Hepatocyte (in vitro differentiated cells): Measurements from ENCODE around the gene DBH. TPM values are rescaled to one million over a fixed set of nuclear protein-coding genes. Genes with fewer than 3 reads are reported as not detected.
"Not testable (repeated sequence)": the region's sequence is repeated elsewhere in the genome, so short reads cannot be mapped to it uniquely, and the experiment has no call there.

Experiments used
- DNase-seq: peaks from one replicate; pipeline ENCODE4 v3.0.0-alpha.2; 2016; ENCODE audit warnings: low spot score
- H2AFZ ChIP-seq: fragments of 200-600 bp; sonication (generic); 2 replicates; pipeline ENCODE4 v1.6.0; 2016; ENCODE audit warnings: antibody characterized with exemption, mild to moderate bottlenecking
- H3K27ac ChIP-seq: fragments of 200-600 bp; sonication (generic); 2 replicates; pipeline ENCODE4 v1.5.1; 2016; ENCODE audit warnings: mild to moderate bottlenecking
- H3K27me3 ChIP-seq: fragments of 200-600 bp; sonication (generic); 2 replicates; pipeline ENCODE4 v1.6.1; 2016
- H3K36me3 ChIP-seq: fragments of 200-600 bp; sonication (generic); replicated peaks from 2 replicates; pipeline ENCODE4 v1.5.1; 2016; ENCODE audit warnings: low read depth; ENCODE audit not compliant: insufficient read depth
- H3K4me1 ChIP-seq: fragments of 200-600 bp; sonication (generic); 2 replicates; pipeline ENCODE4 v1.5.1; 2016; ENCODE audit warnings: mild to moderate bottlenecking, moderate library complexity; ENCODE audit not compliant: insufficient read depth
- H3K4me2 ChIP-seq: fragments of 200-600 bp; sonication (generic); 2 replicates; pipeline ENCODE4 v1.6.0; 2016
- H3K4me3 ChIP-seq: fragments of 200-600 bp; sonication (generic); 2 replicates; pipeline ENCODE4 v1.5.1; 2016; ENCODE audit warnings: mild to moderate bottlenecking
- H3K79me2 ChIP-seq: fragments of 200-600 bp; sonication (generic); 2 replicates; pipeline ENCODE4 v1.6.0; 2017; ENCODE audit warnings: mild to moderate bottlenecking
- H3K9me2 ChIP-seq: fragments of 200-600 bp; sonication (generic); replicated peaks from 2 replicates; pipeline ENCODE4 v1.6.0; 2017; ENCODE audit warnings: mild to moderate bottlenecking; ENCODE audit not compliant: insufficient read depth
- H3K9me3 ChIP-seq: fragments of 200-600 bp; sonication (generic); 2 replicates; pipeline ENCODE4 v1.5.1; 2016; ENCODE audit warnings: low read depth, mild to moderate bottlenecking
- H4K20me1 ChIP-seq: fragments of 200-600 bp; sonication (generic); 2 replicates; pipeline ENCODE4 v1.6.0; 2016; ENCODE audit warnings: mild to moderate bottlenecking; ENCODE audit not compliant: insufficient read depth, poor library complexity, severe bottlenecking
- EZH2 ChIP-seq: fragments of 200-600 bp; sonication (generic); IDR thresholded peaks from 2 replicates; pipeline ENCODE4 v1.6.1; 2016; ENCODE audit warnings: antibody characterized with exemption, mild to moderate bottlenecking, borderline replicate concordance
- EZH2phosphoT487 ChIP-seq: fragments of 200-600 bp; sonication (generic); IDR thresholded peaks from one replicate; pipeline ENCODE4 v1.6.1; 2018; ENCODE audit warnings: antibody characterized with exemption, mild to moderate bottlenecking, low read depth, moderate library complexity; ENCODE audit not compliant: unreplicated experiment, severe bottlenecking
- WGBS: methylation state at CpG from one replicate; pipeline ENCODE4 v1.1.6; 2016; ENCODE audit warnings: low lambda C conversion rate; ENCODE audit errors: missing lambda C conversion rate; 5-methylcytosine and 5-hydroxymethylcytosine counted together
- polyA plus RNA-seq: library from polyadenylated mRNA; unstranded; fragments of >200 nt; fragmentation: Nextera tagmentation; extraction: Ambion mirVana; gene quantifications from 2 replicates; pipeline ENCODE4 v1.2.1, GENCODE V29; 2016
- total RNA-seq: library from RNA; depleted of rRNA; stranded (reverse); fragments of >200 nt; gene quantifications from 2 replicates; pipeline ENCODE4 v1.2.3, GENCODE V29; 2014
- TF ChIP-seq, protein P1 (sequence below): fragments of 200-600 bp; sonication (generic); IDR thresholded peaks from 2 replicates; pipeline ENCODE4 v1.5.1; 2016; ENCODE audit warnings: antibody characterized with exemption, mild to moderate bottlenecking; ENCODE audit not compliant: poor library complexity

The DBH gene
- total and polyA plus RNA-seq, 2 experiments from 2014 or later = 0.44 TPM; not detected in 1

DNA sequence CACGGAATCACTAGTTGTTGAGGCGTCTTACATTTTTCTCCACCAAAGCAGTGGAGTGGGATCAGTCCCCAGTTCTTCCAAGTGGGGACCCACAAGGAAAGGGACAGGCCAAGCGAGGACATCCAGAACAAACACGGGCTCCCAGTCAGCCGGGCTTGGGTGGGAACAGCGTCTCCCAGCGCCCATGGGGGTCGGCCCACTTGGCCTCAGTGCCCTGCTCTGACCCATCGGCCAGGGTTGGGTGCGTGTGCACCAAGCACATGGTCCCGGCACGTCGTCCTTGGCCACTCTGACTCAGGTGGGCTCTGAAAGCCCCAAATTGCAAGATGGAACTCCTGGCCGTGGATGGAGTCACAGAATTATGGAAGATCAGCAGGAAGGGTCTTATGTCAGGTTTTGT is 37.9 kb downstream of the DBH start:
- no peak overlapping the region for H3K4me3 ChIP-seq
- TF ChIP-seq EZH2 = no peak
- TF ChIP-seq EZH2phosphoT487 = no peak
- TF ChIP-seq, protein P1, sequence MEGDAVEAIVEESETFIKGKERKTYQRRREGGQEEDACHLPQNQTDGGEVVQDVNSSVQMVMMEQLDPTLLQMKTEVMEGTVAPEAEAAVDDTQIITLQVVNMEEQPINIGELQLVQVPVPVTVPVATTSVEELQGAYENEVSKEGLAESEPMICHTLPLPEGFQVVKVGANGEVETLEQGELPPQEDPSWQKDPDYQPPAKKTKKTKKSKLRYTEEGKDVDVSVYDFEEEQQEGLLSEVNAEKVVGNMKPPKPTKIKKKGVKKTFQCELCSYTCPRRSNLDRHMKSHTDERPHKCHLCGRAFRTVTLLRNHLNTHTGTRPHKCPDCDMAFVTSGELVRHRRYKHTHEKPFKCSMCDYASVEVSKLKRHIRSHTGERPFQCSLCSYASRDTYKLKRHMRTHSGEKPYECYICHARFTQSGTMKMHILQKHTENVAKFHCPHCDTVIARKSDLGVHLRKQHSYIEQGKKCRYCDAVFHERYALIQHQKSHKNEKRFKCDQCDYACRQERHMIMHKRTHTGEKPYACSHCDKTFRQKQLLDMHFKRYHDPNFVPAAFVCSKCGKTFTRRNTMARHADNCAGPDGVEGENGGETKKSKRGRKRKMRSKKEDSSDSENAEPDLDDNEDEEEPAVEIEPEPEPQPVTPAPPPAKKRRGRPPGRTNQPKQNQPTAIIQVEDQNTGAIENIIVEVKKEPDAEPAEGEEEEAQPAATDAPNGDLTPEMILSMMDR = no peak
- 97% methylated on average over 14 of the region's 14 CpGs for WGBS

DNA sequence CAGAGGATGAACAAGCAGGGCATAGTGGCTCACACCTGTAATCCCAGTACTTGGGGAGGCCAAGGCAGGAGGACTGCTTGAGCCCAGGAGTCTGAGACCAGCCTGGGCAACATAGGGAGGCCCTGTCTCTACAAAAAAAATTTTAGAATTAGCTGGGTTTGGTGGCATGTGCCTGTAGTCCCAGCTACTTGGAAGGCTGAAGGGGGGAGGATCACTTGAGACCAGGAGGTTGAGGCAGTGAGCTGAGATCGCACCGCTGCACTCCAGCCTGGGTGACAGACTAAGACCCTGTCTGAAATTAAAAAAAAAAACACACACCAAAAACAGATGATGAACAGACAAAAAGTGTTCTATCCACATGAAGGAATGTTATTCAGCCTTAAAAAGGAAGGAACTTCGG is 39.6 kb downstream of the DBH start:
- not testable (repeated sequence) for H3K79me2 ChIP-seq, H2AFZ ChIP-seq, H4K20me1 ChIP-seq, H3K4me1 ChIP-seq, H3K27me3 ChIP-seq, H3K9me2 ChIP-seq, H3K27ac ChIP-seq, H3K4me2 ChIP-seq, H3K9me3 ChIP-seq, DNase-seq, H3K4me3 ChIP-seq, H3K36me3 ChIP-seq
- 97% methylated on average over 3 of the region's 3 CpGs for WGBS

More for the DNA sequence above, 37.9 kb downstream of the DBH start:
- Histone ChIP-seq H2AFZ (no peak overlapping the region), H3K27ac (no peak overlapping the region), H3K4me2 (no peak overlapping the region), H3K4me1 (peaks cover 7% of the 10 kb centered on the region), H3K36me3 (no peaks in the 10 kb centered on the region), H3K79me2 (no peaks in the 10 kb centered on the region), H3K9me3 (no peaks in the 10 kb centered on the region), H3K27me3 (no peaks in the 10 kb centered on the region), H4K20me1 (no peaks in the 10 kb centered on the region), H3K9me2 (no peaks in the 10 kb centered on the region)
- no peak for DNase-seq

DNA sequence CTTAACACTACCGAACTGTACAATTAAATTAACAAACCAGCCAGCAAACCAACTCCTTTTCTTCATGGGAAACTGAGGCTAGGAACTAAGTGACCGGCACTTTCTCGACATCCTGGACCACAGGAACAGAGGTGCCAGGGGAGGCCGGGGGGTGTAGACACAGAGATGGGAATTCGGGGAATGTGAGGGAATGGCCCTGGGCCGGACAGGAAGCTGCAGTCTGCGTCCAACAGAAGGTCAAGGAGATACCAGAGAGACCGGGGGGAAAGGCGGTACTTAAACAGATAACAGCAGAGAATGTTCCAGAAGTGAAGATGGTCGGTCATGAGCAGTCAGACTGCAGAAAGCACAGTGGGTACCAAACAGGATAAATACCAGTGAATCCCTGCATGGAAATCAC is 40.3 kb downstream of the DBH start:
- no peak overlapping the region for H3K4me2 ChIP-seq
- no peak for DNase-seq
- no peaks in the 10 kb centered on the region for H3K9me3 ChIP-seq
- no peaks in the 10 kb centered on the region for H3K79me2 ChIP-seq
- H3K27ac ChIP-seq = no peak overlapping the region
- no peaks in the 10 kb centered on the region for H3K9me2 ChIP-seq
- no peaks in the 10 kb centered on the region for H4K20me1 ChIP-seq
- 68% methylated on average over 10 of the region's 10 CpGs for WGBS
- no peaks in the 10 kb centered on the region for H3K27me3 ChIP-seq
- no peaks in the 10 kb centered on the region for H3K36me3 ChIP-seq
- no peak overlapping the region for H2AFZ ChIP-seq
- no peak overlapping the region for H3K4me3 ChIP-seq
- TF ChIP-seq, protein P1 = no peak
- no peak for TF ChIP-seq EZH2phosphoT487
- no peak for TF ChIP-seq EZH2
- peaks cover 7% of the 10 kb centered on the region for H3K4me1 ChIP-seq

DNA sequence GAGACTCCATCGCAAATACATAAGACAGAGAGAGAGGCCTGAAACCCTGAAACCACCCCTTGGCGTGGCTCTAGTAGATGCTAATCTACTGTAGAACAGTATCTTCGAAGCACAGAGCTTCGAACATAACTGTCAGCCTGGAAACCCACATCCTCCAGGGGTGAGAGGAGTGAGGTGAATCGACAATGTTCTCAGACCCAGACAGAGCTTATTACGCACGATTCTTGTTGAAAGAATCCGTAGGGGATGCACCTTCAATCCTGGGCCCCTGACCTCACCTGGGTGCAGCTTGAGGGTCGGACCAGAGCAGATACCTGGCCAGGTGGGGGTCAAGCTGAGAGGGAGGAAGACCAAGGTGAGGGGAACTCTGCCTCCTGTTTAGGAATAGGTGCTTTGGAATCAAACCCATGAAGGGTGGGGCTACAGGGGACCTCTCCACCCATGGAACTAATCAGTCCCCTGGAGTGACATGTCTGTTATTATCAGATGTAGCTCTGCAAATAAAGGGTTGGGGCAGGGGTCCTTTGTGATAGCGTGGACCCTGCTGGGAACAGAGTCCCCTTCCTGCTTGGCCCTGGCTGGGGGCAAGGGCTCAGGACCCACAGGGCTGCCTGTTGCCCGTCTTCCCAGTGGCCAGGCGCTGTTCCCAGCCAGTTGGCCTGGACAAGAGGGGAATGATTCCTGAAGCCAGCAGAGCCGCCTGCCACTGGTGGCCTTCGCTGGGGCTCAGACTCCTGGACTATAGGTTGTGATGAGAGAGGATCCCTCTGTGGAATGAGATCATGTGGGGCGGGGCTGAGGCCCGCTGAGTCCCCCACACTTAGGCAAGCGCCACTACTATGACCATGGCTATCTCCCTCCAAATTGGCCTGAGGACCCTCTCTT is 41.2 kb downstream of the DBH start:
- Histone ChIP-seq H3K79me2 (no peaks in the 10 kb centered on the region), H4K20me1 (no peaks in the 10 kb centered on the region), H3K9me3 (no peaks in the 10 kb centered on the region), H2AFZ (no peak overlapping the region), H3K27me3 (no peaks in the 10 kb centered on the region), H3K27ac (no peak overlapping the region), H3K4me1 (peaks cover 7% of the 10 kb centered on the region), H3K9me2 (no peaks in the 10 kb centered on the region), H3K4me2 (no peak overlapping the region), H3K4me3 (no peak overlapping the region), H3K36me3 (no peaks in the 10 kb centered on the region)
- 95% methylated on average over 17 of the region's 17 CpGs for WGBS
- no peak for DNase-seq
- TF ChIP-seq, protein P1 = no peak
- TF ChIP-seq EZH2 = no peak
- TF ChIP-seq EZH2phosphoT487 = no peak
